NB4 (cell line): ENCODE measurements around the gene ZNF579.

Source experiments
- DNase-seq: peaks from one replicate; pipeline ENCODE4 v3.0.0; 2010; ENCODE audit warnings: low read depth
- H3K4me3 ChIP-seq: one replicate; pipeline ENCODE4 v1.5.1; 2011; ENCODE audit warnings: mild to moderate bottlenecking, low read depth, low read length, moderate library complexity
- CTCF ChIP-seq: IDR thresholded peaks from one replicate; pipeline ENCODE4 v1.5.1; 2012; ENCODE audit warnings: low read depth, low read length
- MAX ChIP-seq: IDR thresholded peaks from 2 replicates; pipeline ENCODE4 v1.6.1; 2011; ENCODE audit warnings: low read depth, low read length
- MYC ChIP-seq: IDR thresholded peaks from 2 replicates; pipeline ENCODE4 v1.6.1; 2011; ENCODE audit warnings: low read depth, low read length
- POLR2A ChIP-seq: IDR thresholded peaks from 2 replicates; pipeline ENCODE4 v1.6.1; 2011; ENCODE audit warnings: mild to moderate bottlenecking; ENCODE audit not compliant: insufficient read length; ENCODE audit errors: extremely low read depth

ZNF579 gene

GRCh38 chr19:55619286-55619685 is 38.6 kb upstream of the ZNF579 start:
- DNase-seq = no peak
- H3K4me3 ChIP-seq = no peak overlapping the region
- no peak for TF ChIP-seq POLR2A
- TF ChIP-seq CTCF = no peak
- no peak for TF ChIP-seq MYC
- TF ChIP-seq MAX = no peak

GRCh38 chr19:55618426-55618825 is 37.8 kb upstream of the ZNF579 start:
- H3K4me3 ChIP-seq = no peak overlapping the region
- no peak for TF ChIP-seq MAX
- no peak for TF ChIP-seq POLR2A
- no peak for TF ChIP-seq MYC
- no peak for TF ChIP-seq CTCF
- no peak for DNase-seq

GRCh38 chr19:55617426-55617825 is 36.8 kb upstream of the ZNF579 start:
- DNase-seq = no peak
- no peak overlapping the region for H3K4me3 ChIP-seq
- TF ChIP-seq MYC = no peak
- no peak for TF ChIP-seq MAX
- TF ChIP-seq CTCF = no peak
- TF ChIP-seq POLR2A = no peak

GRCh38 chr19:55616395-55616875 is 35.8 kb upstream of the ZNF579 start:
- TF ChIP-seq POLR2A = no peak
- no peak for TF ChIP-seq MYC
- TF ChIP-seq MAX = no peak
- no peak for TF ChIP-seq CTCF
- H3K4me3 ChIP-seq = no peak overlapping the region
- DNase-seq = no peak

GRCh38 chr19:55615543-55616394 is 35.1 kb upstream of the ZNF579 start:
- H3K4me3 ChIP-seq = no peak overlapping the region
- DNase-seq = no peak
- TF ChIP-seq MYC (no peak), CTCF (no peak), POLR2A (no peak), MAX (no peak)
